Measurements from ENCODE around the gene GLCE. TPM values are rescaled to one million over a fixed set of nuclear protein-coding genes. Genes with fewer than 3 reads are reported as not detected.

GLCE gene
- total RNA-seq, 1 experiment from 2014 or later = 10.2 TPM

GRCh38 chr15:69118089-69118488 is 42.3 kb upstream of the GLCE start:
- Histone ChIP-seq H3K4me3 (ENCODE audit: low read depth, low read length) (no peak overlapping the region), H3K36me3 (ENCODE audit: control insufficient read depth, insufficient read depth, low read length) (no peaks in the 10 kb centered on the region), H3K9me3 (no peaks in the 10 kb centered on the region), H3K4me1 (no peaks in the 10 kb centered on the region), H3K27me3 (replicated peaks; ENCODE audit: control insufficient read depth, insufficient read depth, low read length) (no peaks in the 10 kb centered on the region; the same call in 1 of the 2 replicates)
- no peaks in the 10 kb centered on the region for H3K9me3 Mint-ChIP-seq (ENCODE audit: unreplicated experiment)
- ChIA-PET POLR2A (no interaction called here), CTCF (no interaction called here)
- H3K4me3 Mint-ChIP-seq (ENCODE audit: unreplicated experiment) = no peak overlapping the region
- H3K27ac Mint-ChIP-seq (ENCODE audit: unreplicated experiment) = no peak overlapping the region
- intact Hi-C loops (cut with micrococcal nuclease; ENCODE audit: unreplicated experiment) = no loop called here
- peaks cover 7% of the 10 kb centered on the region for H3K4me1 Mint-ChIP-seq (ENCODE audit: low read depth, unreplicated experiment)
- H3K27me3 Mint-ChIP-seq (ENCODE audit: insufficient read depth, unreplicated experiment) = peaks cover 21% of the 10 kb centered on the region
- no peak for DNase-seq
- H3K36me3 Mint-ChIP-seq (ENCODE audit: insufficient read depth, unreplicated experiment) = no peaks in the 10 kb centered on the region
- BruUV-seq (replicated peaks) = no TSS peak
- TF ChIP-seq CTCF (IDR thresholded peaks at IDR 0.05; ENCODE audit: insufficient read depth in 1 of 2, low read depth in 1 of 2, low read length in 1 of 2, severe bottlenecking in 1 of 2, unreplicated experiment in 1 of 2) = no peak

- Mint-ChIP-seq H3K36me3 (ENCODE audit: insufficient read depth, unreplicated experiment) (no peaks in the 10 kb centered on the region), H3K4me1 (ENCODE audit: low read depth, unreplicated experiment) (peaks cover 5% of the 10 kb centered on the region), H3K9me3 (ENCODE audit: unreplicated experiment) (no peaks in the 10 kb centered on the region), H3K4me3 (ENCODE audit: unreplicated experiment) (no peak overlapping the region), H3K27ac (ENCODE audit: unreplicated experiment) (no peak overlapping the region), H3K27me3 (ENCODE audit: insufficient read depth, unreplicated experiment) (peaks cover 17% of the 10 kb centered on the region)
- H3K27me3 ChIP-seq (replicated peaks; ENCODE audit: control insufficient read depth, insufficient read depth, low read length) = no peaks in the 10 kb centered on the region; the same call in 1 of the 2 replicates
- CTCF ChIA-PET = no interaction called here
- no TSS peak for BruUV-seq (replicated peaks)
- H3K36me3 ChIP-seq (ENCODE audit: control insufficient read depth, insufficient read depth, low read length) = no peaks in the 10 kb centered on the region
- no peaks in the 10 kb centered on the region for H3K9me3 ChIP-seq
- no peak for DNase-seq
- POLR2A ChIA-PET = no interaction called here
- no peak overlapping the region for H3K4me3 ChIP-seq (ENCODE audit: low read depth, low read length)
- no peak for TF ChIP-seq CTCF (IDR thresholded peaks at IDR 0.05; ENCODE audit: insufficient read depth in 1 of 2, low read depth in 1 of 2, low read length in 1 of 2, severe bottlenecking in 1 of 2, unreplicated experiment in 1 of 2)
- no peaks in the 10 kb centered on the region for H3K4me1 ChIP-seq
- intact Hi-C loops (cut with micrococcal nuclease; ENCODE audit: unreplicated experiment) = no loop called here
Measured at GRCh38 chr15:69119001-69119400, 41.4 kb upstream of the GLCE start.

- POLR2A ChIA-PET = no interaction called here
- no peaks in the 10 kb centered on the region for H3K9me3 Mint-ChIP-seq (ENCODE audit: unreplicated experiment)
- no peaks in the 10 kb centered on the region; the same call in 1 of the 2 replicates for H3K27me3 ChIP-seq (replicated peaks; ENCODE audit: control insufficient read depth, insufficient read depth, low read length)
- BruUV-seq (replicated peaks) = no TSS peak
- H3K4me3 Mint-ChIP-seq (ENCODE audit: unreplicated experiment) = no peak overlapping the region
- TF ChIP-seq CTCF (IDR thresholded peaks at IDR 0.05; ENCODE audit: insufficient read depth in 1 of 2, low read depth in 1 of 2, low read length in 1 of 2, severe bottlenecking in 1 of 2, unreplicated experiment in 1 of 2) = no peak
- H3K4me1 Mint-ChIP-seq (ENCODE audit: low read depth, unreplicated experiment) = no peaks in the 10 kb centered on the region
- H3K27me3 Mint-ChIP-seq (ENCODE audit: insufficient read depth, unreplicated experiment) = peaks cover 14% of the 10 kb centered on the region
- no peak for DNase-seq
- H3K9me3 ChIP-seq = no peaks in the 10 kb centered on the region
- CTCF ChIA-PET = no interaction called here
- H3K4me3 ChIP-seq (ENCODE audit: low read depth, low read length) = no peak overlapping the region
- H3K27ac Mint-ChIP-seq (ENCODE audit: unreplicated experiment) = no peak overlapping the region
- intact Hi-C loops (cut with micrococcal nuclease; ENCODE audit: unreplicated experiment) = no loop called here
- H3K4me1 ChIP-seq = no peaks in the 10 kb centered on the region
- no peaks in the 10 kb centered on the region for H3K36me3 Mint-ChIP-seq (ENCODE audit: insufficient read depth, unreplicated experiment)
- no peaks in the 10 kb centered on the region for H3K36me3 ChIP-seq (ENCODE audit: control insufficient read depth, insufficient read depth, low read length)
Measured at GRCh38 chr15:69119683-69120395, 40.6 kb upstream of the GLCE start.
